ENCODE measurements around the gene CHAC1.

- TF ChIP-seq CTCF (IDR thresholded peaks at IDR 0.05), result no peak
- TF ChIP-seq POLR2A (IDR thresholded peaks at IDR 0.05), result no peak
- no peak for TF ChIP-seq POLR2AphosphoS5 (IDR thresholded peaks at IDR 0.05)
These were observed 19.8 kb upstream of the CHAC1 start for GRCh38 chr15:40933517-40933902.
